PC-3 (cell line): ENCODE results near the gene RNH1. TPM values are rescaled to one million over a fixed set of nuclear protein-coding genes. Genes with fewer than 3 reads are reported as not detected.

ENCODE experiments used
- ATAC-seq: fragments of 200-7000 bp; cut with Tn5 transposase; 2 replicates; pipeline ENCODE4 v1.9.1; 2020; ENCODE audit warnings: mild to moderate bottlenecking, moderate library complexity
- BruUV-seq: library from RNA; stranded (reverse); fragments of 400-500 nt; replicated peaks from 2 replicates; lab custom pipeline; 2021; lab: Mats Ljungman, UMichigan
- CTCF ChIA-PET: fragments of 300-600 bp; sonication (Branson Sonifier 250); formaldehyde crosslinking; loops from one replicate; lab custom pipeline; 2022; ENCODE audit warnings: antibody characterized with exemption; lab: Charles Lee
- POLR2A ChIA-PET: fragments of 300-600 bp; sonication (Branson Sonifier 250); formaldehyde crosslinking; loops from one replicate; lab custom pipeline; 2022; ENCODE audit warnings: antibody characterized with exemption; ENCODE audit not compliant: unreplicated experiment; lab: Charles Lee
- DNase-seq: peaks from one replicate; pipeline ENCODE4 v3.0.0-alpha.2; 2015
- H2AFZ ChIP-seq: fragments of 300-600 bp; sonication (generic); 2 replicates; pipeline ENCODE4 v1.6.0; 2016; ENCODE audit warnings: antibody characterized with exemption, low read length
- H3F3A ChIP-seq: fragments of 300-600 bp; sonication (generic); one replicate; pipeline ENCODE4 v1.6.0; 2017; ENCODE audit warnings: antibody characterized with exemption, low read length, control low read depth, mild to moderate bottlenecking; ENCODE audit not compliant: unreplicated experiment
- H3K27ac ChIP-seq: fragments of 300-600 bp; sonication (generic); 2 replicates; pipeline ENCODE4 v1.5.1; 2016; ENCODE audit warnings: mild to moderate bottlenecking, low read length
- H3K27me3 ChIP-seq: fragments of 300-600 bp; sonication (generic); 2 replicates; pipeline ENCODE4 v1.6.1; 2016; ENCODE audit warnings: low read length, mixed read lengths
- H3K36me3 ChIP-seq: fragments of 300-600 bp; sonication (generic); 2 replicates; pipeline ENCODE4 v1.6.1; 2016; ENCODE audit warnings: low read depth, mixed run types, low read length, mixed read lengths
- H3K4me1 ChIP-seq: fragments of 300-600 bp; sonication (generic); 2 replicates; pipeline ENCODE4 v1.5.1; 2016; ENCODE audit warnings: low read length; ENCODE audit not compliant: insufficient read depth
- H3K4me2 ChIP-seq: fragments of 300-600 bp; sonication (generic); 2 replicates; pipeline ENCODE4 v1.6.0; 2016; ENCODE audit warnings: low read length
- H3K4me3 ChIP-seq: fragments of 300-600 bp; sonication (generic); 2 replicates; pipeline ENCODE4 v1.5.1; 2016; ENCODE audit warnings: mild to moderate bottlenecking, low read length, mixed read lengths
- H3K79me2 ChIP-seq: fragments of 300-600 bp; sonication (generic); 2 replicates; pipeline ENCODE4 v1.6.1; 2017; ENCODE audit warnings: low read length, mixed read lengths
- H3K9ac ChIP-seq: fragments of 300-600 bp; sonication (generic); 2 replicates; pipeline ENCODE4 v1.6.0; 2016; ENCODE audit warnings: mild to moderate bottlenecking, low read length
- H3K9me2 ChIP-seq: fragments of 300-600 bp; sonication (generic); replicated peaks from 2 replicates; pipeline ENCODE4 v1.6.1; 2016; ENCODE audit warnings: mixed run types, low read length, mixed read lengths
- H3K9me3 ChIP-seq: fragments of 300-600 bp; sonication (generic); 2 replicates; pipeline ENCODE4 v1.6.1; 2016; ENCODE audit warnings: low read length, mixed read lengths
- H4K20me1 ChIP-seq: fragments of 300-600 bp; sonication (generic); 2 replicates; pipeline ENCODE4 v1.6.1; 2016; ENCODE audit warnings: low read length, mixed read lengths
- EZH2 ChIP-seq: fragments of 300-600 bp; sonication (generic); IDR thresholded peaks from one replicate; pipeline ENCODE4 v1.6.1; 2017; ENCODE audit warnings: antibody characterized with exemption, mild to moderate bottlenecking, low read length; ENCODE audit not compliant: unreplicated experiment
- EZH2phosphoT487 ChIP-seq: fragments of 300-600 bp; sonication (generic); IDR thresholded peaks from 2 replicates; pipeline ENCODE4 v1.6.1; 2018; ENCODE audit warnings: mild to moderate bottlenecking, antibody characterized with exemption, low read length, borderline replicate concordance
- intact Hi-C: fragments of 100-400 bp; cut with micrococcal nuclease; formaldehyde crosslinking; loops from 2 replicates; pipeline ENCODE4 v1.9.0; 2023
- total RNA-seq: library from RNA; depleted of rRNA; stranded (reverse); fragments of >200 nt; gene quantifications from 2 replicates; pipeline ENCODE4 v1.2.3, GENCODE V29; 2014
- TF ChIP-seq, protein P1 (sequence below): fragments of 300-600 bp; sonication (generic); conservative IDR thresholded peaks from 2 replicates; pipeline ENCODE4 v1.5.1; 2017; ENCODE audit warnings: antibody characterized with exemption, low read depth, mild to moderate bottlenecking, low read length

Gene RNH1
- total RNA-seq, 1 experiment from 2014 or later = 258 TPM

GRCh38 chr11:457111-457760 lies 49.8 kb downstream of the RNH1 start:
- H3K9ac ChIP-seq = no peak overlapping the region
- ATAC-seq = no peak
- no TSS peak for BruUV-seq
- H3K27me3 ChIP-seq = no peaks in the 10 kb centered on the region
- intact Hi-C loops = no loop called here
- no peaks in the 10 kb centered on the region for H4K20me1 ChIP-seq
- no peak overlapping the region for H3K4me2 ChIP-seq
- ChIA-PET CTCF (interaction anchor here (0.6 kb wide), 1 partner anchor 17 kb away, joined by 3 read pairs; no protein-coding TSS in a partner anchor), POLR2A (no interaction called here)
- H3K79me2 ChIP-seq = peaks cover 54% of the 10 kb centered on the region
- no peak overlapping the region for H2AFZ ChIP-seq
- no peaks in the 10 kb centered on the region for H3K9me2 ChIP-seq
- H3K9me3 ChIP-seq = no peaks in the 10 kb centered on the region
- H3F3A ChIP-seq = no peaks in the 10 kb centered on the region
- H3K36me3 ChIP-seq = 0 out of 2 replicates have a peak, but pooled peaks cover 2% of the 10 kb centered on the region
- TF ChIP-seq EZH2phosphoT487 (no peak), EZH2 (no peak)
- TF ChIP-seq, protein P1, sequence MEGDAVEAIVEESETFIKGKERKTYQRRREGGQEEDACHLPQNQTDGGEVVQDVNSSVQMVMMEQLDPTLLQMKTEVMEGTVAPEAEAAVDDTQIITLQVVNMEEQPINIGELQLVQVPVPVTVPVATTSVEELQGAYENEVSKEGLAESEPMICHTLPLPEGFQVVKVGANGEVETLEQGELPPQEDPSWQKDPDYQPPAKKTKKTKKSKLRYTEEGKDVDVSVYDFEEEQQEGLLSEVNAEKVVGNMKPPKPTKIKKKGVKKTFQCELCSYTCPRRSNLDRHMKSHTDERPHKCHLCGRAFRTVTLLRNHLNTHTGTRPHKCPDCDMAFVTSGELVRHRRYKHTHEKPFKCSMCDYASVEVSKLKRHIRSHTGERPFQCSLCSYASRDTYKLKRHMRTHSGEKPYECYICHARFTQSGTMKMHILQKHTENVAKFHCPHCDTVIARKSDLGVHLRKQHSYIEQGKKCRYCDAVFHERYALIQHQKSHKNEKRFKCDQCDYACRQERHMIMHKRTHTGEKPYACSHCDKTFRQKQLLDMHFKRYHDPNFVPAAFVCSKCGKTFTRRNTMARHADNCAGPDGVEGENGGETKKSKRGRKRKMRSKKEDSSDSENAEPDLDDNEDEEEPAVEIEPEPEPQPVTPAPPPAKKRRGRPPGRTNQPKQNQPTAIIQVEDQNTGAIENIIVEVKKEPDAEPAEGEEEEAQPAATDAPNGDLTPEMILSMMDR = no peak
- no peak for DNase-seq
- no peak overlapping the region for H3K27ac ChIP-seq
- H3K4me3 ChIP-seq = no peak overlapping the region
- no peaks in the 10 kb centered on the region for H3K4me1 ChIP-seq

DNA sequence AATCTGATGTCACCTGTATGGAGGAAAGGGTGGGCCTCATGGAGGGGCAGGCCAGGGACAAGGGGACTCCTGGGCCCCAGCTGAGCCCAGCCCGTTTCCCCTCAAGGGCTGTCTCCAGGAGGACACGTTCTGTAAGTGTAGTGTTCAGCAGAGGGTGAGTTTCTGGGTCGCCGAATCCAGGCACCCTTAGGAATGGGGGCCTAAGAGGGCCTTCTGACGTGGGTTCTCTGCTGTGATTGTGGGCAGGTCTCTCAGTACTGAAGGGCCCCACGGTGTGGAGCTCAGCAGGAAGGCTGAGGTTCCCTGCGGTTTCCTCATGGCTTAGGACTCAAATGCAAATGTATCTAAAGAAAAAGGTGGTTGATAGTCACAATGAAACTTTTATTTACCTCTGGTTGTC lies 50.5 kb downstream of the RNH1 start:
- Histone ChIP-seq H4K20me1 (no peaks in the 10 kb centered on the region), H2AFZ (no peak overlapping the region), H3K9me2 (no peaks in the 10 kb centered on the region), H3K4me1 (peaks cover under 1% of the 10 kb centered on the region; the same call in 1 of the 2 replicates), H3F3A (no peaks in the 10 kb centered on the region), H3K9me3 (no peaks in the 10 kb centered on the region), H3K9ac (no peak overlapping the region), H3K4me3 (no peak overlapping the region), H3K4me2 (no peak overlapping the region), H3K79me2 (peaks cover 61% of the 10 kb centered on the region), H3K27ac (no peak overlapping the region), H3K36me3 (0 out of 2 replicates have a peak, but pooled peaks cover 2% of the 10 kb centered on the region), H3K27me3 (no peaks in the 10 kb centered on the region)
- DNase-seq (no peak), ATAC-seq (no peak)
- BruUV-seq = no TSS peak
- TF ChIP-seq EZH2phosphoT487 (no peak), EZH2 (no peak)
- TF ChIP-seq, protein P1 = no peak
- ChIA-PET CTCF (no interaction called here), POLR2A (no interaction called here)
- intact Hi-C loops = no loop called here

- peaks cover 6% of the 10 kb centered on the region; the same call in 1 of the 2 replicates for H3K4me1 ChIP-seq
- H3K79me2 ChIP-seq = peaks cover 70% of the 10 kb centered on the region
- no peaks in the 10 kb centered on the region for H3K27me3 ChIP-seq
- H3K9me3 ChIP-seq = no peaks in the 10 kb centered on the region
- H3K4me2 ChIP-seq = no peak overlapping the region
- H4K20me1 ChIP-seq = peaks cover 4% of the 10 kb centered on the region; the same call in 1 of the 2 replicates
- no peak overlapping the region for H3K4me3 ChIP-seq
- no peak for ATAC-seq
- no peaks in the 10 kb centered on the region for H3K9me2 ChIP-seq
- H3K9ac ChIP-seq = no peak overlapping the region
- intact Hi-C loops = no loop called here
- no peak overlapping the region for H3K27ac ChIP-seq
- ChIA-PET POLR2A (no interaction called here), CTCF (no interaction called here)
- no peaks in the 10 kb centered on the region for H3F3A ChIP-seq
- no peak for DNase-seq
- no peak for TF ChIP-seq EZH2phosphoT487
- no peak for TF ChIP-seq EZH2
- TF ChIP-seq, protein P1 = no peak
- 0 out of 2 replicates have a peak, but pooled peaks cover 2% of the 10 kb centered on the region for H3K36me3 ChIP-seq
- no peak overlapping the region for H2AFZ ChIP-seq
- no TSS peak for BruUV-seq
These were observed 51.4 kb downstream of the RNH1 start for GRCh38 chr11:455566-456147.
